Measurements from ENCODE around the gene USP25. TPM values are rescaled to one million over a fixed set of nuclear protein-coding genes. Genes with fewer than 3 reads are reported as not detected.

The USP25 gene
- total RNA-seq, 4 donors from 2014 or later, result 32.3 to 44.3 (median 33.4) TPM

- H3K4me3 ChIP-seq, result no peak overlapping the region
- H3K27ac ChIP-seq, result no peak overlapping the region
- no peaks in the 10 kb centered on the region for H3K4me1 ChIP-seq
- DNase-seq (ENCODE audit: low spot score in 2 of 2), result no peak
- no peak for TF ChIP-seq EP300 (IDR thresholded peaks at IDR 0.05)
- TF ChIP-seq POLR2AphosphoS5 (IDR thresholded peaks at IDR 0.05), result no peak
- no peak for TF ChIP-seq POLR2A (IDR thresholded peaks at IDR 0.05)
- no peak for TF ChIP-seq CTCF (IDR thresholded peaks at IDR 0.05)
- peaks cover 10% of the 10 kb centered on the region for H3K36me3 ChIP-seq
- no peaks in the 10 kb centered on the region for H3K9me3 ChIP-seq
- H3K27me3 ChIP-seq, result no peaks in the 10 kb centered on the region
- WGBS, result 95% methylated on average over 3 of the region's 3 CpGs
These were observed 91.1 kb downstream of the USP25 start for GRCh38 chr21:15820852-15821379.

- H3K4me1 ChIP-seq, result no peaks in the 10 kb centered on the region
- no peaks in the 10 kb centered on the region for H3K9me3 ChIP-seq
- H3K27me3 ChIP-seq, result no peaks in the 10 kb centered on the region
- 92% methylated on average over 4 of the region's 4 CpGs for WGBS
- H3K4me3 ChIP-seq, result no peak overlapping the region
- peaks cover 14% of the 10 kb centered on the region for H3K36me3 ChIP-seq
- no peak for DNase-seq (ENCODE audit: low spot score in 2 of 2)
- TF ChIP-seq EP300 (IDR thresholded peaks at IDR 0.05) (no peak), CTCF (IDR thresholded peaks at IDR 0.05) (no peak), POLR2A (IDR thresholded peaks at IDR 0.05) (no peak), POLR2AphosphoS5 (IDR thresholded peaks at IDR 0.05) (no peak)
- no peak overlapping the region for H3K27ac ChIP-seq
These were observed 93.8 kb downstream of the USP25 start for GRCh38 chr21:15823486-15824150.

GRCh38 chr21:15825700-15826099, 95.9 kb downstream of the USP25 start:
- Histone ChIP-seq H3K4me1 (no peaks in the 10 kb centered on the region), H3K36me3 (peaks cover 15% of the 10 kb centered on the region), H3K27me3 (no peaks in the 10 kb centered on the region), H3K4me3 (no peak overlapping the region), H3K9me3 (no peaks in the 10 kb centered on the region), H3K27ac (no peak overlapping the region)
- TF ChIP-seq POLR2AphosphoS5 (IDR thresholded peaks at IDR 0.05), result no peak
- WGBS, result 78% methylated on average over 2 of the region's 2 CpGs
- no peak for DNase-seq (ENCODE audit: low spot score in 2 of 2)

GRCh38 chr21:15826147-15826780, 96.5 kb downstream of the USP25 start:
- no peak overlapping the region for H3K4me3 ChIP-seq
- no peaks in the 10 kb centered on the region for H3K4me1 ChIP-seq
- no peak overlapping the region for H3K27ac ChIP-seq
- H3K36me3 ChIP-seq, result peaks cover 15% of the 10 kb centered on the region
- DNase-seq (ENCODE audit: low spot score in 2 of 2), result no peak
- no peak for TF ChIP-seq EP300 (IDR thresholded peaks at IDR 0.05)
- peak; percentile 28 to 36 for TF ChIP-seq CTCF (IDR thresholded peaks at IDR 0.05)
- H3K9me3 ChIP-seq, result no peaks in the 10 kb centered on the region
- 47% methylated on average over 5 of the region's 5 CpGs for WGBS
- no peaks in the 10 kb centered on the region for H3K27me3 ChIP-seq

GRCh38 chr21:15826908-15827601, 97.3 kb downstream of the USP25 start:
- Histone ChIP-seq H3K9me3 (no peaks in the 10 kb centered on the region), H3K4me1 (no peaks in the 10 kb centered on the region), H3K27me3 (no peaks in the 10 kb centered on the region), H3K36me3 (peaks cover 11% of the 10 kb centered on the region), H3K4me3 (no peak overlapping the region), H3K27ac (no peak overlapping the region)
- WGBS, result 89% methylated on average over 8 of the region's 8 CpGs
- DNase-seq (ENCODE audit: low spot score in 2 of 2), result no peak
- TF ChIP-seq EP300 (IDR thresholded peaks at IDR 0.05) (no peak), CTCF (IDR thresholded peaks at IDR 0.05) (no peak), POLR2AphosphoS5 (IDR thresholded peaks at IDR 0.05) (no peak), POLR2A (IDR thresholded peaks at IDR 0.05) (no peak)

Data from suprapubic skin (tissue), 4 donors.